Keratinocyte (primary cell): ENCODE results near the gene AKAP6.

Experiments used
- EZH2 ChIP-seq: IDR thresholded peaks from one replicate; pipeline ENCODE4 v1.6.1; 2012; ENCODE audit warnings: inconsistent platforms, mild to moderate bottlenecking, low read length, moderate library complexity
- TF ChIP-seq, protein P1 (sequence below), 3 experiments: IDR thresholded peaks in 1 of 3; conservative IDR thresholded peaks in 1 of 3; optimal IDR thresholded peaks in 1 of 3; 2 replicates in 2 of 3; 3 replicates in 1 of 3; pipeline versions ENCODE3 to v1.5.1; 2011; ENCODE audit warnings: low read length in 3 of 3, mild to moderate bottlenecking in 3 of 3, moderate library complexity in 2 of 3, control low read depth in 1 of 3, inconsistent platforms in 1 of 3; ENCODE audit not compliant: insufficient read depth in 2 of 3; ENCODE audit errors: extremely low read depth in 1 of 3

DNA sequence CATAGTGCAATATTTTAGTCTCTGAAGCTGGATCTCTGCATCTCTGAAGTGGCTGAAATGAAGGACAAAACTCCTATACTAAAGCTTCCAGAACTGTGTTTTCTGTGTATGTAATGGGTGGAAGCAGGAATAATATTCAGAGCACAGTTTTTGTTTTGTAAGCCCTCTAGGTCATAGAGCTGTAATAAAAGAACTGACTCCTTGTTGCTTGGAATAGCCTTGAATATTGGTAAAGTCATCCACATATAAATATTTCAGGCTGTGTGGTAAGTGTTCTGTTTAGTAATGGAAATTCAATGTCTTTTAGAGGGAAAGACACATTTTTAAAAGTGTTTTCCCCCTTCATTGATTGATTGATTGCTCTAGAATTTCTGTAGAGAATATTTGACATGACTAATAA lies 18.2 kb upstream of the AKAP6 start:
- TF ChIP-seq, protein P1, sequence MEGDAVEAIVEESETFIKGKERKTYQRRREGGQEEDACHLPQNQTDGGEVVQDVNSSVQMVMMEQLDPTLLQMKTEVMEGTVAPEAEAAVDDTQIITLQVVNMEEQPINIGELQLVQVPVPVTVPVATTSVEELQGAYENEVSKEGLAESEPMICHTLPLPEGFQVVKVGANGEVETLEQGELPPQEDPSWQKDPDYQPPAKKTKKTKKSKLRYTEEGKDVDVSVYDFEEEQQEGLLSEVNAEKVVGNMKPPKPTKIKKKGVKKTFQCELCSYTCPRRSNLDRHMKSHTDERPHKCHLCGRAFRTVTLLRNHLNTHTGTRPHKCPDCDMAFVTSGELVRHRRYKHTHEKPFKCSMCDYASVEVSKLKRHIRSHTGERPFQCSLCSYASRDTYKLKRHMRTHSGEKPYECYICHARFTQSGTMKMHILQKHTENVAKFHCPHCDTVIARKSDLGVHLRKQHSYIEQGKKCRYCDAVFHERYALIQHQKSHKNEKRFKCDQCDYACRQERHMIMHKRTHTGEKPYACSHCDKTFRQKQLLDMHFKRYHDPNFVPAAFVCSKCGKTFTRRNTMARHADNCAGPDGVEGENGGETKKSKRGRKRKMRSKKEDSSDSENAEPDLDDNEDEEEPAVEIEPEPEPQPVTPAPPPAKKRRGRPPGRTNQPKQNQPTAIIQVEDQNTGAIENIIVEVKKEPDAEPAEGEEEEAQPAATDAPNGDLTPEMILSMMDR (optimal IDR thresholded peaks at IDR 0.05 in 1 of 3, IDR thresholded peaks at IDR 0.05 in 1 of 3, conservative IDR thresholded peaks at IDR 0.05 in 1 of 3; ENCODE audit: extremely low read depth in 1 of 3, insufficient read depth in 2 of 3, low read length in 3 of 3) = no peak
- TF ChIP-seq EZH2 = no peak
